GM12878 (cell line): ENCODE results near the gene LYPD4.

ENCODE experiments used
- CTCF ChIP-seq, 3 experiments: IDR thresholded peaks in 2 of 3; conservative IDR thresholded peaks in 1 of 3; 2 replicates each; pipeline ENCODE4 v1.5.1; 2011; ENCODE audit warnings: low read depth in 3 of 3, low read length in 3 of 3, mild to moderate bottlenecking in 3 of 3, control low read depth in 2 of 3, moderate library complexity in 2 of 3, inconsistent platforms in 1 of 3, mixed read lengths in 1 of 3; ENCODE audit not compliant: control insufficient read depth in 2 of 3, insufficient read depth in 1 of 3; ENCODE audit errors: extremely low read depth in 1 of 3
- SIN3A ChIP-seq: IDR thresholded peaks from 2 replicates; pipeline ENCODE4 v1.6.1; 2012; ENCODE audit warnings: low read depth, low read length, improper control_type of control experiment
- SRF ChIP-seq, 2 experiments: IDR thresholded peaks; 2 replicates each; pipeline ENCODE4 v1.6.1; 2011; ENCODE audit warnings: low read depth in 2 of 2, low read length in 2 of 2, mild to moderate bottlenecking in 1 of 2, moderate library complexity in 1 of 2
- ZNF24 ChIP-seq: fragments of 450-650 bp; IDR thresholded peaks from 2 replicates; pipeline ENCODE4 v1.6.1; 2017; ENCODE audit warnings: antibody characterized with exemption, mild to moderate bottlenecking

- TF ChIP-seq ZNF24 (no peak), CTCF (IDR thresholded peaks at IDR 0.05 in 2 of 3, conservative IDR thresholded peaks at IDR 0.05 in 1 of 3; ENCODE audit: control insufficient read depth in 2 of 3, extremely low read depth in 1 of 3, insufficient read depth in 1 of 3, low read depth in 3 of 3, low read length in 3 of 3) (no peak), SRF (IDR thresholded peaks at IDR 0.05; ENCODE audit: low read depth in 2 of 2, low read length in 2 of 2) (no peak), SIN3A (no peak)
These were observed 45.4 kb upstream of the LYPD4 start for GRCh38 chr19:41889896-41890295.
